HCT116 (cell line): Measurements from ENCODE around the gene PLEKHA6. TPM values are rescaled to one million over a fixed set of nuclear protein-coding genes. Genes with fewer than 3 reads are reported as not detected.

Experiments
- ATAC-seq: fragments of 200-7000 bp; cut with Tn5 transposase; 2 replicates; pipeline ENCODE4 v1.9.1; 2020; ENCODE audit warnings: mild to moderate bottlenecking, moderate library complexity
- BruUV-seq: library from RNA; stranded (reverse); fragments of 400-500 nt; replicated peaks from 2 replicates; lab custom pipeline; 2021; lab: Mats Ljungman, UMichigan
- CTCF ChIA-PET: fragments of 300-600 bp; sonication (Branson Sonifier 250); formaldehyde crosslinking; loops from one replicate; lab custom pipeline; 2021; ENCODE audit warnings: antibody characterized with exemption; lab: Charles Lee
- POLR2A ChIA-PET: fragments of 300-600, 350-600 bp; sonication (Branson Sonifier 250); formaldehyde crosslinking; loops from one replicate; lab custom pipeline; 2021; ENCODE audit warnings: antibody characterized with exemption; lab: Charles Lee
- RAD21 ChIA-PET, 2 experiments: fragments of 300-600 bp; sonication (Branson Sonifier 250); formaldehyde crosslinking; loops; one replicate each; lab custom pipeline; 2023; ENCODE audit warnings: low total read pairs in 2 of 2; ENCODE audit not compliant: uncharacterized antibody in 2 of 2, unreplicated experiment in 2 of 2, low non-redundant PET in 1 of 2; lab: Charles Lee
- DNase-seq: peaks from one replicate; pipeline ENCODE4 v3.0.0-alpha.2; 2010; ENCODE audit warnings: low read depth, low spot score
- H2AFZ ChIP-seq: fragments of 200-600 bp; shearing (Covaris generic), sonication (generic); 2 replicates; pipeline ENCODE4 v1.6.1; 2017; ENCODE audit warnings: low read depth, mixed run types, mixed read lengths, antibody characterized with exemption, low read length; ENCODE audit not compliant: poor library complexity, severe bottlenecking
- H3K27ac ChIP-seq: 2 replicates; pipeline ENCODE4 v1.5.1; 2012; ENCODE audit warnings: low read depth, low read length
- H3K27me3 ChIP-seq: fragments of 200-600 bp; sonication (generic); 2 replicates; pipeline ENCODE4 v1.6.1; 2016; ENCODE audit warnings: mixed run types, low read length, mixed read lengths; ENCODE audit not compliant: insufficient read depth
- H3K36me3 ChIP-seq, 2 experiments: fragments of 200-500 bp in 1 of 2; fragments of 200-600 bp in 1 of 2; sonication (Bioruptor generic) in 1 of 2; sonication (generic) in 1 of 2; 2 replicates each; pipeline versions ENCODE4 v1.5.1 to v1.6.1; 2014 to 2016; ENCODE audit warnings: low read length in 2 of 2, inconsistent platforms in 1 of 2, mixed read lengths in 1 of 2, mixed run types in 1 of 2; ENCODE audit not compliant: insufficient read depth in 2 of 2, control insufficient read depth in 1 of 2
- H3K4me1 ChIP-seq, 2 experiments: fragments of 200-600 bp in 1 of 2; sonication (generic) in 1 of 2; 2 replicates each; pipeline versions ENCODE4 v1.5.1 to v1.6.1; 2012 to 2017; ENCODE audit warnings: low read length in 2 of 2, inconsistent platforms in 1 of 2, mild to moderate bottlenecking in 1 of 2, mixed read lengths in 1 of 2, mixed run types in 1 of 2, moderate library complexity in 1 of 2; ENCODE audit not compliant: insufficient read depth in 2 of 2, control insufficient read depth in 1 of 2
- H3K4me2 ChIP-seq: fragments of 200-600 bp; sonication (generic); 2 replicates; pipeline ENCODE4 v1.6.1; 2017; ENCODE audit warnings: mixed run types, low read length, mixed read lengths
- H3K4me3 ChIP-seq, 2 experiments: fragments of 200-600 bp in 1 of 2; sonication (generic) in 1 of 2; replicated peaks in 1 of 2; 2 replicates each; pipeline ENCODE4 v1.5.1; 2011 to 2016; ENCODE audit warnings: low read length in 2 of 2, control low read depth in 1 of 2, low read depth in 1 of 2, mild to moderate bottlenecking in 1 of 2, mixed read lengths in 1 of 2, mixed run types in 1 of 2
- H3K79me2 ChIP-seq: fragments of 200-600 bp; sonication (generic); 2 replicates; pipeline ENCODE4 v1.6.1; 2017; ENCODE audit warnings: mild to moderate bottlenecking, mixed run types, low read length, moderate library complexity, mixed read lengths; ENCODE audit not compliant: insufficient read depth
- H3K9ac ChIP-seq: fragments of 200-600 bp; sonication (generic); 2 replicates; pipeline ENCODE4 v1.6.1; 2016; ENCODE audit warnings: low read length, mixed read lengths
- H3K9me2 ChIP-seq: fragments of 200-600 bp; sonication (generic), shearing (Covaris generic); 2 replicates; pipeline ENCODE4 v1.6.1; 2017; ENCODE audit warnings: mixed run types, mild to moderate bottlenecking, moderate library complexity; ENCODE audit not compliant: insufficient read depth
- H3K9me3 ChIP-seq, 2 experiments: fragments of 200-500 bp in 1 of 2; fragments of 200-600 bp in 1 of 2; sonication (Bioruptor generic) in 1 of 2; sonication (generic) in 1 of 2; 2 replicates each; pipeline ENCODE4 v1.6.1; 2014 to 2017; ENCODE audit warnings: low read length in 2 of 2, mixed read lengths in 2 of 2, inconsistent platforms in 1 of 2, low read depth in 1 of 2, mild to moderate bottlenecking in 1 of 2, mixed run types in 1 of 2, moderate library complexity in 1 of 2; ENCODE audit not compliant: control insufficient read depth in 1 of 2, insufficient read depth in 1 of 2
- H4K20me1 ChIP-seq: fragments of 200-600 bp; sonication (generic), shearing (Covaris generic); 2 replicates; pipeline ENCODE4 v1.6.1; 2017; ENCODE audit warnings: mixed run types, mild to moderate bottlenecking, moderate library complexity; ENCODE audit not compliant: insufficient read depth
- CBX3 ChIP-seq: IDR thresholded peaks from 2 replicates; pipeline ENCODE4 v1.6.1; 2012; ENCODE audit warnings: low read depth
- CTCF ChIP-seq, 3 experiments: fragments of 200-600 bp in 1 of 3; sonication (generic) in 1 of 3; IDR thresholded peaks in 2 of 3; conservative IDR thresholded peaks in 1 of 3; 2 replicates each; pipeline ENCODE4 v1.5.1; 2012 to 2017; ENCODE audit warnings: low read depth in 2 of 3, low read length in 2 of 3, antibody characterized with exemption in 1 of 3, borderline replicate concordance in 1 of 3, control low read depth in 1 of 3, mild to moderate bottlenecking in 1 of 3, mixed read lengths in 1 of 3, mixed run types in 1 of 3, moderate library complexity in 1 of 3; ENCODE audit not compliant: insufficient read depth in 1 of 3
- EGR1 ChIP-seq: IDR thresholded peaks from 2 replicates; pipeline ENCODE4 v1.6.1; 2012; ENCODE audit warnings: low read depth
- ELF1 ChIP-seq: IDR thresholded peaks from 2 replicates; pipeline ENCODE4 v1.6.1; 2012; ENCODE audit warnings: low read depth, borderline replicate concordance
- EZH2 ChIP-seq: fragments of 200-600 bp; sonication (generic); IDR thresholded peaks from 2 replicates; pipeline ENCODE4 v1.6.1; 2017; ENCODE audit warnings: antibody characterized with exemption, mixed run types
- EZH2phosphoT487 ChIP-seq: fragments of 200-600 bp; IDR thresholded peaks from 2 replicates; pipeline ENCODE4 v1.6.1; 2018; ENCODE audit warnings: antibody characterized with exemption, borderline replicate concordance
- FOSL1 ChIP-seq: IDR thresholded peaks from 2 replicates; pipeline ENCODE4 v1.6.1; 2012; ENCODE audit warnings: low read depth
- JUND ChIP-seq: IDR thresholded peaks from 2 replicates; pipeline ENCODE4 v1.6.1; 2012
- POLR2AphosphoS5 ChIP-seq: IDR thresholded peaks from 2 replicates; pipeline ENCODE4 v1.6.1; 2011; ENCODE audit warnings: mild to moderate bottlenecking, low read depth, low read length, moderate library complexity
- RAD21 ChIP-seq: IDR thresholded peaks from 2 replicates; pipeline ENCODE4 v1.6.1; 2012; ENCODE audit warnings: low read depth, mild to moderate bottlenecking
- SIN3A ChIP-seq: IDR thresholded peaks from 2 replicates; pipeline ENCODE4 v1.6.1; 2012; ENCODE audit warnings: low read depth
- SP1 ChIP-seq: IDR thresholded peaks from 2 replicates; pipeline ENCODE4 v1.6.1; 2012; ENCODE audit warnings: low read depth
- TCF7L2 ChIP-seq: IDR thresholded peaks from 2 replicates; pipeline ENCODE4 v1.7.0; 2011; ENCODE audit warnings: borderline replicate concordance, inconsistent platforms; ENCODE audit not compliant: insufficient read depth, insufficient read length; ENCODE audit errors: extremely low read depth
- ZBTB33 ChIP-seq: IDR thresholded peaks from 2 replicates; pipeline ENCODE4 v1.6.1; 2011; ENCODE audit warnings: mild to moderate bottlenecking, low read length, moderate library complexity; ENCODE audit not compliant: insufficient replicate concordance; ENCODE audit errors: extremely low read depth
- ZFX ChIP-seq: fragments of 450-650 bp; IDR thresholded peaks from 2 replicates; pipeline ENCODE4 v1.6.1; 2017
- ZNF274 ChIP-seq: fragments of 200-500 bp; sonication (Bioruptor generic); IDR thresholded peaks from 2 replicates; pipeline ENCODE4 v1.6.1; 2014; ENCODE audit warnings: mild to moderate bottlenecking, low read depth, low read length, inconsistent platforms
- intact Hi-C: fragments of 100-400 bp; cut with micrococcal nuclease; formaldehyde crosslinking; loops from 2 replicates; pipeline ENCODE4 v1.10.0; 2022
- total RNA-seq: library from RNA; stranded (reverse); gene quantifications from one replicate; pipeline ENCODE4 v1.2.1, GENCODE V29; 2021; ENCODE audit not compliant: unreplicated experiment
- TF ChIP-seq, protein P1 (sequence below): IDR thresholded peaks from 2 replicates; pipeline ENCODE4 v1.6.1; 2012
- TF ChIP-seq, protein P2 (sequence below): IDR thresholded peaks from 2 replicates; pipeline ENCODE4 v1.6.1; 2012
- TF ChIP-seq, protein P3 (sequence below): IDR thresholded peaks from 2 replicates; pipeline ENCODE4 v1.6.1; 2012; ENCODE audit warnings: low read depth

The PLEKHA6 gene
- total RNA-seq, 1 experiment from 2014 or later = 13.1 TPM

DNA sequence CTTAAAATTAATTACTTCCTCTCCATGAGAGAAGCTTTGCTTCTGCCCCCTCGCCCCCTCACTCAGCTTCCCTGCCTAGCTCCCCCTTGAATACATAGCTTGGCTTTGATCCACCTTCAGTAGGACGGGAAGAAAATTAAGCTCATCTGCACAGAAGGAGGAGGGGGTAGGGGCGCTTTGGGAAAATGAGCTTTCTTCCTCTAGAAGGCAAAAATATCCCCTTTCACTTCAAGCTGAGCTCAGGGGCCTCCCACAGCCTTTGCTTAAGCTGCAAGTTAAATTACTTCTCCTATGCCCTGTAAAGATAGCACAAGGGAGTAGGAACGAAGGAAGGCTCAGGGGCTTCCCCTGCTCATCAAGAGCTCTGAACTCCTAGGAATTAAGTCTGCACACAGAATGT is 80.8 kb downstream of the PLEKHA6 start:
- intact Hi-C loops = no loop called here
- H3K79me2 ChIP-seq = no peaks in the 10 kb centered on the region; the same call in 1 of the 2 replicates
- POLR2A ChIA-PET = no interaction called here

More for the DNA sequence above, 80.8 kb downstream of the PLEKHA6 start:
- peaks cover 0 to 5% of the 10 kb centered on the region in 2 experiments; a peak in 2 of 4 replicates for H3K4me1 ChIP-seq
- DNase-seq (no peak), ATAC-seq (no peak)
- no peak overlapping the region for H3K27ac ChIP-seq
- RAD21 ChIA-PET = no interaction called here
- H3K36me3 ChIP-seq = no peaks in the 10 kb centered on the region
- H3K27me3 ChIP-seq = no peaks in the 10 kb centered on the region
- CTCF ChIA-PET = no interaction called here
- H3K4me3 ChIP-seq = no peak overlapping the region
- no peaks in the 10 kb centered on the region for H3K9me3 ChIP-seq
- no peaks in the 10 kb centered on the region for H4K20me1 ChIP-seq
- no TSS peak for BruUV-seq
- no peak overlapping the region for H2AFZ ChIP-seq
- TF ChIP-seq FOSL1 (no peak), RAD21 (no peak), CBX3 (no peak), ZFX (no peak), SP1 (no peak), CTCF (IDR thresholded peaks at IDR 0.05 in 2 of 3, conservative IDR thresholded peaks at IDR 0.05 in 1 of 3; ENCODE audit: borderline replicate concordance in 1 of 3, insufficient read depth in 1 of 3, low read depth in 2 of 3, low read length in 2 of 3) (no peak), ELF1 (no peak), EZH2 (no peak), EGR1 (no peak), SIN3A (no peak), POLR2AphosphoS5 (no peak), JUND (no peak), ZNF274 (no peak), TCF7L2 (no peak), EZH2phosphoT487 (no peak), ZBTB33 (no peak)
- TF ChIP-seq, protein P1, sequence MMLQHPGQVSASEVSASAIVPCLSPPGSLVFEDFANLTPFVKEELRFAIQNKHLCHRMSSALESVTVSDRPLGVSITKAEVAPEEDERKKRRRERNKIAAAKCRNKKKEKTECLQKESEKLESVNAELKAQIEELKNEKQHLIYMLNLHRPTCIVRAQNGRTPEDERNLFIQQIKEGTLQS = no peak
- TF ChIP-seq, protein P2, sequence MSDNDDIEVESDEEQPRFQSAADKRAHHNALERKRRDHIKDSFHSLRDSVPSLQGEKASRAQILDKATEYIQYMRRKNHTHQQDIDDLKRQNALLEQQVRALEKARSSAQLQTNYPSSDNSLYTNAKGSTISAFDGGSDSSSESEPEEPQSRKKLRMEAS = no peak
- TF ChIP-seq, protein P3, sequence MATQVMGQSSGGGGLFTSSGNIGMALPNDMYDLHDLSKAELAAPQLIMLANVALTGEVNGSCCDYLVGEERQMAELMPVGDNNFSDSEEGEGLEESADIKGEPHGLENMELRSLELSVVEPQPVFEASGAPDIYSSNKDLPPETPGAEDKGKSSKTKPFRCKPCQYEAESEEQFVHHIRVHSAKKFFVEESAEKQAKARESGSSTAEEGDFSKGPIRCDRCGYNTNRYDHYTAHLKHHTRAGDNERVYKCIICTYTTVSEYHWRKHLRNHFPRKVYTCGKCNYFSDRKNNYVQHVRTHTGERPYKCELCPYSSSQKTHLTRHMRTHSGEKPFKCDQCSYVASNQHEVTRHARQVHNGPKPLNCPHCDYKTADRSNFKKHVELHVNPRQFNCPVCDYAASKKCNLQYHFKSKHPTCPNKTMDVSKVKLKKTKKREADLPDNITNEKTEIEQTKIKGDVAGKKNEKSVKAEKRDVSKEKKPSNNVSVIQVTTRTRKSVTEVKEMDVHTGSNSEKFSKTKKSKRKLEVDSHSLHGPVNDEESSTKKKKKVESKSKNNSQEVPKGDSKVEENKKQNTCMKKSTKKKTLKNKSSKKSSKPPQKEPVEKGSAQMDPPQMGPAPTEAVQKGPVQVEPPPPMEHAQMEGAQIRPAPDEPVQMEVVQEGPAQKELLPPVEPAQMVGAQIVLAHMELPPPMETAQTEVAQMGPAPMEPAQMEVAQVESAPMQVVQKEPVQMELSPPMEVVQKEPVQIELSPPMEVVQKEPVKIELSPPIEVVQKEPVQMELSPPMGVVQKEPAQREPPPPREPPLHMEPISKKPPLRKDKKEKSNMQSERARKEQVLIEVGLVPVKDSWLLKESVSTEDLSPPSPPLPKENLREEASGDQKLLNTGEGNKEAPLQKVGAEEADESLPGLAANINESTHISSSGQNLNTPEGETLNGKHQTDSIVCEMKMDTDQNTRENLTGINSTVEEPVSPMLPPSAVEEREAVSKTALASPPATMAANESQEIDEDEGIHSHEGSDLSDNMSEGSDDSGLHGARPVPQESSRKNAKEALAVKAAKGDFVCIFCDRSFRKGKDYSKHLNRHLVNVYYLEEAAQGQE = no peak
- H3K9me2 ChIP-seq = no peaks in the 10 kb centered on the region
- no peak overlapping the region for H3K4me2 ChIP-seq
- no peak overlapping the region for H3K9ac ChIP-seq
